ENCODE measurements around the gene ZNF581. TPM values are rescaled to one million over a fixed set of nuclear protein-coding genes. Genes with fewer than 3 reads are reported as not detected.

The ZNF581 gene
- total RNA-seq, 1 experiment from 2014 or later: 29.5 TPM

DNA sequence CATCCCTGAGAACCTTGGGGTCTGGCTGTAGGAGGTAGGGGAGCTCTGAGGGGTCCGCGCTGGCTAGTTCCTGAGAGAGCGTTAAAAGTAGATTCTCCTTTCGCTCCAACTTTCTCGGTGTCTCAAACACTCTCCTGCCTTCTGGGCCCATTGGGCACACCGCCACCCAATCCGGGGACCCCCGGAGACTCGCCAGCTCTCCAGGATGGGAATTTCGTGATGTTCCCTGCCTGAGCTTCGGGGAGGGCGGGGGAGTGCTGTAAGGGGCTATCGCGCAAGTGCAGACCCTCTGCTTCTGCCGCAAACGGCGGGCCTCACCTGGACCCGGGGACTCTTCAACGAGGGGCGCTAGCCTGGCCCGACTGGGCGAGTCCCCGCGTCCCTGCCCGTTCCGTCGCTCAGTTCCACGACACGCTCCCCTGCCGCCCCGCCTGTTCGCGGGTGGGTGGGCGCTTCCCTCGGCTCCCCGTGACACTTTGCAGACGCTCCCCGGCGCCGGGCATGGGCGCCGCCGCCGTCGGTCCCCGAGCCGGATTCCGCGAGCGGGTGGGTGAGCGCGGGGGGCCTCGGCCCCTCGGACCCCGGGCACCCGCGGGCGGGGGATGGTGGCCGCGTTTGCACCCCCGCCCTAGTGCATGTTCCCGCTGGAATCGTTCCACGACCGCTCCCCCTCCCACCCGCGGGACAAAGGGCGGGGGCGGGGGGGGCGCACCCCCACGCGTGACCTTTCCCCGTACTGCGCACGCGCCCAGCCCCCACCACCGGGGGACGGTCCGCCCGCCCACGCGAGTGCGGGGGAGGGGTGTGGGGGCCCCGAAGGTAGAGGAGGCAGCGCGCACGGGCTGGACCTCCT is 4.5 kb downstream of the ZNF581 start, which contains the start of gene CCDC106:
TSS of gene CCDC106 (plus strand) at position 481 of the 853 bp plus-strand sequence. CDS start 835 bp downstream, outside the sequence.
- peak; percentile 61 for DNase-seq (ENCODE audit: low read depth)

DNA sequence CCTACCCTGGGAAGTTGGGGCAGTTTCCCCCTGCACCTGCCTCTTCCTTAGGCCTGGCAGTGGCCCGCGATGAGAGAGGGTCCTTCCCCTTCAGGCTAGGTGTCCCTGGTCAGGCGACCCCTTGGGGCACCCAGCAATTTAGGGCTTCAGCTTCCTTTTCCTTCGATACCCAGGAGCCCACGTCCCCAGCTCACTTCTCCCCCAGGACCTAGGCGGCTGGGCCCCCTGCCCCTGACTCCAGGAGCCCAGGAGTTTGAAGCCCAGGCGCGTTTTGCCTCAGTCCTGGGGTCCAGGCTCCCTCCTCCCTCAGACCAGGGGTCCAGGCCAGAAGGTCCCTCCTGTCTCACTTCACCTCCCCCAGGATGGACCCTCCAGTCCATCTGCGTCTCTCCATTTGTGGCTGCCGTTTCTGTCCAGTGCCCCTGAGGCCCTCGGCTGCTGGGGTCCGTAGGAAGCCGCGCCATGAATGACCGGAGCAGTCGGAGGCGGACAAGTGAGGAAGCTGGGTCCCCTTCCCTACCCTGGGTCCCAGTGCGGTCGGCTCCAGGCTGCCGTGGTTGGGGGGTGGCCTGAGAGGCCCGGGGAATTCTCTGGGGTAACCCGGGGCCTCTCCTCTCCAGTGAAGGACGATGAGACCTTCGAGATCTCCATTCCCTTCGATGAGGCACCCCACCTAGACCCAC is 5.3 kb downstream of the ZNF581 start:
- no peak for DNase-seq (ENCODE audit: low read depth)

DNA sequence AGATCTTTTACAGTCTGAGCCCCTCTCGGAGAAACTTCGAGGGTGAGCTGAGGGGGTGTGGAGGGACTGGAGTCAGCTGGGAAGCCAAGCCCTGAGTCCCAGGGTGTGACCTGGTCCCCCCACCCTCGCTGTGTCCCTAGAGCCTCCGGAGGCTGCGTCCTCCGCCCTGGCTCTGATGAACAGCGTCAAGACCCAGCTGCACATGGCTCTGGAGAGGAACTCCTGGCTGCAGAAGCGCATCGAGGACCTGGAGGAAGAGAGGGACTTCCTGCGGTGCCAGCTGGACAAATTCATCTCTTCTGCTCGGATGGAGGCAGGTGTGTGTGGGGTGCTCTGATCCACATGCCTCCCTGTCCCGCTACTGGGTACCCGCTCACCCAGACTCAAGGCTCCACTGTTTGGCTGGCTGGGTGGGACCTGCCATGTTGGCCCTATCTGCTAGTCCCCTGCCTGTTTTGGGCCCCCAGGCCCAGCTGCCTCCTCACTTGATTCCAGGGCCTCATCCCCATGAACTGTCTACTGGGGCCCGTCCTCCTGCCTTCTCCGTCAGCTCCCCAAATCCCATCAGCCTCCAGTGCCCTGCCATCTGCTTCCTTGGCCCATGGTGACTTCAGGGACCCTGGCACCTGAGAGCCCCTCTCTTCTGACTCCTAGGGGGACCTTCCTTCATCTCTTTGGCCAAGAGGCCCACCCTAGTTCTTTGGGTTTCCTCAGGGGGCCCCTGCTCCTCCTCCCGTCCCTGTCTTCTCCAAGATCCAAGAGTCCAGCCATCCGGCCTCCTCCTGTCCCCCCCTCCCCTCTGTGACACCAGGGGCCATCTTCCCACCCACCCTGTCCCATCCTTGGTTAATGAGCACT is 6.0 kb downstream of the ZNF581 start:
- no peak for DNase-seq (ENCODE audit: low read depth)

DNA sequence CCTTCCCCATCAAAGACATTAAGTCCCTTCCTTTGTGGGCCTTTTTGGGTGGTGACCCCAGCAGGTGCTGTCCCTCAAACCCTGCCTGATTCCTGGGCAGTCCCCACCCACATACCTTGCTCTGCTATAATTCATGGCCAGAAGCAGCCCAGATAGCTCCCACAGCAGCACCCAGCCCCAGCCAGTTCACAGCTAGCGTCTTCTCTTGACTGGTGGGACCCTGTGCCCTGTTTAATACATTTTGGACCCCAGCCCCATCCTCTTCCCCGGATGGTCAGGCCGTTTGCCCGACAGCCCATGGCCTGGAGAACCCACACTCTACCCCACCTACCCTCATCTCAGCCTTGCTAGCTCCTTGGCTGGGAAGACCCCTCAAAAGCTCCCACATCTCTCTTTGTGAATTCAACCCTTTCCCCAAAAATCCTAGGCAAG is 6.7 kb downstream of the ZNF581 start:
- DNase-seq (ENCODE audit: low read depth): no peak

DNA sequence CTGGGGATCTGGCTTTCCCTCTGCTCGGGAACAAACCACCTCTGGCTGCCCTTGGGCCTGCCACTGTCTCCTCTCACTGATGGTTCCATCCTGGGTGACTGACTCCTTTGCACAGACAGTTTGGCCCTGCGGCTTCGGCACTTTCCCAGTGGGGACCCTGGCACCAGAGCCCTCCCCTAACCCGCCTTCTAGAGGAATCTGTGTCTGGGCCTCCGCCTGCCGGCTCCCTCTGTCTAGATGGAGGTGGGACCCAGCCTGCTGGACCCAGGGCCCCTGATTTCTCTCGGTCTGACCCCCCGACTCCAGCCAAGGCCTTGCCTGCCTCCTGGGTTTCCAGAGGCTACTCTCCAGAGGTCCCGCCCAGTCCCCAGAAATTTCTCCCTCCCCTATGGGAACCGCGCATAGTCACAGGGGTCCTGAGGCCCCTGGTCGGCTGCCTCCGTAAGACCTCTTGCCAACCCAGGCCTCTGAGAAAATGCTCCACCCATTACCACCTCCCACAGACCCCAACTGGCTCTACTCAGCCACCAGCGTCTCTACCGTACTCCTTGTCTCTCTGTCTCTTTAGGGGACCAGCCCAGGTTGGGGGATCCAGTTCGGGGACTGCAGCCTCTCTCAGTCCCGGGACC is 7.3 kb downstream of the ZNF581 start:
- DNase-seq (ENCODE audit: low read depth): no peak

DNA sequence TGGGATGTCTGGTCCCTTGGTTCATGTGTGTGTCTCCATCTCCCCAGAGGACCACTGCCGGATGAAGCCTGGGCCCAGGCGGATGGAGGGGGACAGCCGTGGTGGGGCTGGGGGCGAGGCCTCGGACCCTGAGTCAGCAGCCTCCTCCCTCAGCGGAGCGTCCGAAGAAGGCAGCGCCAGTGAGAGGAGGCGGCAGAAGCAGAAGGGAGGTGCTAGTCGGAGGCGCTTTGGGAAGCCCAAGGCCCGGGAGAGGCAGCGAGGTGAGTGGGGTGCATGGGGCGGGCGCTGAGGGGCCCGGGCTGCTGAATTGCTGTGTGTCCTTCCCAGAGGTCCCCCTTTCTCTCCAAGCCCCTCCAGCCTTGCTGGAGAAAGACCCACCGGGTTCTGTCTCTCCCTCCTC is 7.8 kb downstream of the ZNF581 start:
- no peak for DNase-seq (ENCODE audit: low read depth)

DNA sequence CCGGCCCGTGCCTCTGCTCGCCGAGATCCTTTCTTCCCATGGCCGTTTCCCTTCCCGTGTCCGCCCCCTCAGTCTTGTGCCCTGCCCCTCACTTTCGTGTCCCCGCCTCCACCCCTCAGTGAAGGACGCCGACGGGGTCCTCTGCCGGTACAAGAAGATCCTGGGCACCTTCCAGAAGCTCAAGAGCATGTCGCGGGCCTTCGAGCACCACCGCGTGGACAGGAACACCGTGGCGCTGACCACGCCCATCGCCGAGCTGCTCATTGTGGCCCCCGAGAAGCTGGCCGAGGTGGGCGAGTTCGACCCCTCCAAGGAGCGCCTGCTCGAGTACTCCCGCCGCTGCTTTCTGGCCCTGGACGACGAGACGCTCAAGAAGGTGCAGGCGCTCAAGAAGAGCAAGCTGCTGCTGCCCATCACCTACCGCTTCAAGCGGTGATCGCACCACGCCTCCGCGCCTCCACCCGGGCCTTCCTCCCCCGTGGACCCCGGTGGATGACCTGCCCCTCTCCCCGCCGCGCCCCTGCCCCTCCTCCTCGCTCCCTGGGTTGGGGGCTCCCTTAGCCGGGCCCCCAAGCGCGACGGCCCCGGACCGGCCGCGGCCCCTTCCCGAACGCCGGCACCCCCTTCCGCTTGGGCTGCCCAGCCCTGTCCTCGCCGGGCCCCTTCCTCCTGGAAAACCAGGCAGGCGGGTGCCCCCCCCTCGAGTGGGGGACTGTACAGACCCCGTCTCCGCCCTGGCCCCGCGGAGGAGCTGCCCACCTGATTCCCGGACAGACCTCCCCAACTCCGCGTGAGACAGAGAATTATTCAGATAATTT is 9.1 kb downstream of the ZNF581 start:
- DNase-seq (ENCODE audit: low read depth): no peak

DNA sequence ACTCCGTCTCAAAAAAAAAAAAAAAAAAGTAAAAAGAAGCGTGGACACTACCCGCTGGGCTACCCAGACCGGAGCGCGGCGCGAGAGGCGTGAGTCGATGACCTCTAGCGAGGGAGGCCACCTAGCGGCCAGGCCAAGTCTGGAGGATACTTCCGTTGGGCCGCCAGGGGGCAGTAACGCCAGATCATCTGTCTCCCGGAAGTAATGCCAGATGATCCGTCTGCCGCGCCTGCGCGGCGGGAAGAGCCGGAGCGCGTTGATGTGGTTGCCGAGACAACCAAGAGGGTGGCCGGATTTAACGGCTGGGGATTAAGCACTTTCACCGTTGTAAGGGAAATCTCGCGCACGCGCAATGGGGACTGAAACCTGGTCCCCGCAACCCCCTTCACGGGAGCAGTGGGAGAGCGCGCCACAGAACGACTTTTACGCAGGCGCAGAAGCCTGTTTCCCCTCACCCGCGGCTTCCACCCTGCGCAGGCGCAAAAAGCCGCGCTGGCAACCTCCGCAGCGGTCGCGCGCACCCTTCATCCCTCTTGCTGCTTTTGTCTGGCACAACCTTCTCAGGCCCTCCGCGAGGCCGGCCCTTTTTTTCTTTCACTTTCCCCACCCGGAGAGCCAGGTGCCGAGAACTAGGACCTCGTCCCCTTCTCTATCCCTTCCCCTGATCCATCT is 10.3 kb downstream of the ZNF581 start:
- peak; percentile 98 for DNase-seq (ENCODE audit: low read depth)

DNA sequence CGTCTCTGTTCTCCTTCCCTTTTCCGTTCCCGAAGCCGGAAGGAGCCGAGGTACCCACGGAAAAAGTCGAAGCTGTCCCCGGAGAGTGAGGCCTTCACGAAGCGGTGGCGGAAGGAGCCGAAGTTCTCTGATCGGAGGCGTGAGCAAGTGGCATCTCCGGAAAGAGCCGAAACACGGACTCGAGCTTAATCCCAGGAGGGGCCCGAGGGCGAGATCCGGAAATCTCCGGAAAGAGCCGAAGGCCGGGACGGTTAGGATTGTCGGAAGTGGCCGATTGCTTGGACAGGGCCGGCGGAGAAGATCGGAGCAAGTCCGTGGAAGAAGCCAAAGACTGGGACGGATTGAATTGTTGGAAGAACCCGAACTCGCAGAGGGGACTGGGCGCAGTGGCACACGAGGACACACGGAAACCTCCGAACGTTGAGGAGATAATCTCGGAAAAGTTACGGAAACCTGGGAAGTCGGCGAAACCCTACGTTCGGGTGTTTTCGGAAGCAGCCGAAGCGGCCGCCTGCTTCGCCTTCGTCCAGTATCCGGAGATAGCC is 10.9 kb downstream of the ZNF581 start:
- peak; percentile 98 for DNase-seq (ENCODE audit: low read depth)

DNA sequence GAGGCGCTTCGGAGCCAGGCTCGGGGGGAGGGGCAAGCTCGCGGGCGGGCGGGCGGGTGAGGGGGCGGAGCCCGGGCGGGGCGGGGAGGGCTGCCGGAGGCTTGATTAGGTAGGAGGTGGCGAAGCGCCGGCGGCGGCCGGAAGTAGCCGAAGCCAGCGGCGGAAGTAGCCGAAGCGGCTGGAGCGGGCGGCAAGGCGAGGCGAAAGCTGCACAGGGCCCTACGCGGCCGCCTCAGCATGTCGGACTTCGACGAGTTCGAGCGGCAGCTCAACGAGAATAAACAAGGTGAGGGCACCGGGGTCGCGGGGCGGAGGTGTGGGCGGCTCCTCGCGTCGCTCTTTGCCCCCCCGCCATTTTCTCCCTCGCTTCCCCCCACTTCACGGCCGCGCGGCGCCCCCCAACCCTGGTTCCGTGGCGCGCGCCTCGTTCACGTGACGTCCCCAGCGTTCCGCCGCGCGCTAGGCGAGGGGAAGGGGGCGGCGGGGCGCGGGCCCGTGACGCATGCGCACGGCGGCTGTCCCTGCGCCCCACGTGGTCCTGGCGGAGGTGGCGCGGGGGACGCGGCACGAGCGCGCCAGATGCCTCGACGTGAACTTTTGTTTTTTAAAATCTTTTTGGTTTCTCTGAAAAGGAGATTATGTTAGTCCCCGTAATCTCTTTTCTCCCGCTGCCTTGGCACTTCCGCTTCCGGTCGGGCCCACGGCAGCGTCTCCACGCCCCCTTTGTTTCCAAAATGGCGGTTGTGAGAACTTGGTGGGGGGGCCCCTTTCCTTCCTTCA is 11.6 kb downstream of the ZNF581 start, which contains the start of gene U2AF2:
TSS of gene U2AF2 (plus strand) at position 168 of the 780 bp plus-strand sequence. CDS start at position 238, 70 bp downstream.
- DNase-seq (ENCODE audit: low read depth): peak; percentile 92

DNA sequence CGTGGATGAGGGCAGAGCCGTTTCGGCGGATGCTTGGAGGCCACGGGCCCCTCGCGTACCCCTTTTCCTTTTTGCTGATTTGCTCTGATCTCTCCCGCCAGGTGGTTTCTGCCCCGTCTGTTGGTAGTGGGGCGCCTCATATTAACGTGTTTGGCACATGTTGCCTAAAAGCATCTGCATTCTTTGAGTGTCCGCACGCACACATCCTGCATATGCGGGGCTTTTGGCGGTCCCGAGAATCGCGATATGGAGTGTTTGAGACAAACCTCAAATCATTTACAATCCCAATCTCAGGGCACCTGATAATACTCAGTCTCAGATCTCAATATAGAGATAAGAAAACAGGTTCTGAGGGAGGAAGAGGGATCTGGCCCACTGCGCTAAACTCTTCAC is 12.2 kb downstream of the ZNF581 start:
- no peak for DNase-seq (ENCODE audit: low read depth)

DNA sequence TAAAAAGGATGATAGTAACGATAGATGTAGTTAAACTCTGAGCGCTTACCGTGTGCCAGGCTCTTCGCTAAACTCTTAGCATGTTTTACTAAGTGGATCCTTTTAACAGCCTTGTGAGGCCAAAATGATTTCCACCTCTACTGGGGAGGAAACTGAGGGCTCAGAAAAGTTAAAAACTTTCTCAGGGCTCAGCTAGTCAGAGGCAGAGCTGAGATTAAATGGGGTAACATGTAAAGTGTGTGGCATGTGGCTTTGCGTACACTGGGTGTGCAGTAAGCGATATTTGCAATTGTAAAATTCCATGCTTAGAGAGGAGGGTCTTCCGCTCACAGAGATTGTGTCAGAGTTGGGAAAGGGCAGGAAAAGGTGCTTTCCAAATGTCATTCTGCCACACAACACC is 13.1 kb downstream of the ZNF581 start:
- DNase-seq (ENCODE audit: low read depth): no peak

DNA sequence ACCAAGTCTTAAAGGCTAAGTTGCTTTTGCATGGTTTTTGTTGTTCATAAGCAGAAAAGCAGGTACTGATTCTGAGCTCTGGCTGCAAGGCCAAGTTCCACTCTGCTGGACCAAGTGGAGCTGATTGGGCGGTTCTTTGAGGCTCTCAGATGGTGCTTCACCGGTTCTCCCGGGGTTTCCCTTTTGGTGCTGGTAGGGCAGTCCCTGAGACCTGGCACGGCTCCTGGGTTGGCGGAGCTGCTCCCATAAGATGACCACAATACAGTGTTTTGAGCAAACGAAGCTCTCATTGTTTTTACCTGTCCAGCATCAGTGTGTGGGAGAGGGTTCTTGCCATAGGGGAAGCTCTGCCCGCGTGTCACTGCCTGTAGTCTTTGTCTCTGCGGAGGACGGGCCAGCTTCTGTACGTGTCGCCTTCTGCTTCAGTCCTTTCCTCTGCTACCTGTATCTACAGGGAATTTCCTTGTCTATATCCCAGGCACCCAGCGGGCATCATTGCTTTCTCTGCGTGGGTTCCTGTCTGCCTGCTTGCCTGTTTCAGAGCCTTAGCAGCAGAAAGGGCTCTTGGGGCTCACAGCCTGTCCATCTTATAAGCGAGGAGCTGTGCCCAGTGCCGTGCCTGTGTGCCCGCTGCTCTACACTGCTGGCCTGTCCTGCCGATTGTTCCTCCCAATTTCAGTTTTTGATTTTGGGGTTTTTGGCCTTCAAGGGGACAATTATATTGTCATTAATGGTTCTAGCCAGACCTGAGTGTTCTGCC is 13.7 kb downstream of the ZNF581 start:
- no peak for DNase-seq (ENCODE audit: low read depth)

DNA sequence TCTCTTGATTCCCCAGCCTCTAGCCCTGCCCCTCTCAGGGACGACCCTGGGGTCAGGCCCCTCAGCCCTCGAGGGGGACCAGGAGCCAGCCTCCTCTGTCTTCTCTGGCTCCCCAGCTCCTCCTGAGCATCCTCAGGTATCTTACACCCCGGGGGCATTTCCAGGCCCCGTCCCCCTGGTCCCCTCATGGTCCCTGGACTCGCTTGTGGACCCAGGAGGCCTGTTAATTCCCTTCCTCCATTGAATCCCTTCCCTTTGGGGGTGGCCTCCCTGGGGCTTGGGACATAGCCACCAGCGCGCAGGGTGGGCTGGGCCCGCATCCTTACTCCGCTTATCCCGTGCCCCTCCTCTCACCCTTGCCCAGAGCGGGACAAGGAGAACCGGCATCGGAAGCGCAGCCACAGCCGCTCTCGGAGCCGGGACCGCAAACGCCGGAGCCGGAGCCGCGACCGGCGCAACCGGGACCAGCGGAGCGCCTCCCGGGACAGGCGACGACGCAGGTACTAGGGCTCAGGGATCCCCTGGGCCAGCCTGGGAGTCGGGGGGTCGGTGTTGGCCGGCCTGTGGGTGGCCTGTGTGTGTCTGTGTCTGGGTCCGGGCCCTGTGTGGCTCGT is 15.5 kb downstream of the ZNF581 start:
- DNase-seq (ENCODE audit: low read depth): no peak

DNA sequence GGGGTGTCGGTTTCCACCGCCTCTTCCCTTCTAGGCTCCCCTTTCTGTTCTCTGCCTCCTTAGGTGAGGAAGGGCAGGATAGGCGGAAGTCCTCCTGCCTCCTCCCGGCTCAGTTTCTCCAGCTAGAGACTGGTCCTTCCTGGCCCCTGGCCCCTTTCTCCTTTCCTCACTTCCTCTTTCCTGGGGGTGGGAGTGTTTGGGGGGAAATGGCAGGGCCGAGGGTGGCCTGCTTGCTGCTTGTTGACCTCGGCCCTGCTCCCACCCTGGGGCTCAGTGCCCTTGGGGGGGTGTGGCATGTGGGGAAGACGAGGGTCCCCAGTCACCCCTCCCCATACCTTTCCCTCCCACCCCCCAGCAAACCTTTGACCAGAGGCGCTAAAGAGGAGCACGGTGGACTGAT is 16.4 kb downstream of the ZNF581 start:
- DNase-seq (ENCODE audit: low read depth): no peak

DNA sequence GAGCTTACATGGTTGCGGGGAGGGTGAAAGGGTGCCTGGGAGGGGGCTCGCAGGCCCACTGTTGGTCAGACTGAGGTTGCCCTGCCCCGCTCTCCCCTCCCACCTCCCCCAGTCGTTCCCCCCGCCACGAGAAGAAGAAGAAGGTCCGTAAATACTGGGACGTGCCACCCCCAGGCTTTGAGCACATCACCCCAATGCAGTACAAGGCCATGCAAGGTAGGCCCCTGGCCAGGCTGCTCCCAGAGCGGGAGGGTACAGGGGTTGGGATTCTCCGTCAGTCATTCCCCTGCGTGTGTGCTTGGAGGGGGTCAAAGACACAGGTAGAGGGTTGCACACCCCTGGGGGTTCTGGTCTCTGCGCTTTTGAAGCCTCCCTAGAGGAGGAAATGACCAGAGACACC is 17.0 kb downstream of the ZNF581 start:
- DNase-seq (ENCODE audit: low read depth): no peak

DNA sequence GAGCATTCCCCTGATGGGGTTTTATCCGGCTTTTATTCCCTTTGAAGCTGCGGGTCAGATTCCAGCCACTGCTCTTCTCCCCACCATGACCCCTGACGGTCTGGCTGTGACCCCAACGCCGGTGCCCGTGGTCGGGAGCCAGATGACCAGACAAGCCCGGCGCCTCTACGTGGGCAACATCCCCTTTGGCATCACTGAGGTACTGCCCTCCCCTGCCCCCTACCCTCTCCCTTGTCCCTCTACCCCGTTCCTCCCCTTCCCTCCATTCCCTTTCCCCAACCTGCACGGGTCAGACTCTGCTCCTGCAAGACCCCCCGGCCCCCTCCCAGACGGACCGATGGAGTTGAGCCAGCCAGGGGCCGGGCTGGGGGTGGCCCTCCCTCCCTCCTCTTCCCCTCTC is 17.5 kb downstream of the ZNF581 start:
- no peak for DNase-seq (ENCODE audit: low read depth)
